Mesenchymal stem cell (in vitro differentiated cells and primary cell): ENCODE data around the gene SLC7A4.

Experiments used
- DNase-seq: peaks from one replicate; pipeline ENCODE4 v3.0.0-alpha.2; 2013
- H2AFZ ChIP-seq: one replicate; pipeline ENCODE4 v1.6.1; 2013; ENCODE audit warnings: low read depth, mild to moderate bottlenecking, control low read depth, inconsistent platforms, low read length, moderate library complexity
- H2AK5ac ChIP-seq: 2 replicates; pipeline ENCODE4 v1.6.1; 2013; ENCODE audit warnings: low read length, moderate library complexity, mild to moderate bottlenecking, inconsistent platforms; ENCODE audit not compliant: severe bottlenecking
- H2BK120ac ChIP-seq: one replicate; pipeline ENCODE4 v1.6.1; 2013; ENCODE audit warnings: low read depth, mild to moderate bottlenecking, inconsistent platforms, low read length, moderate library complexity
- H2BK12ac ChIP-seq, 2 experiments: one replicate each; pipeline ENCODE4 v1.6.1; 2013; ENCODE audit warnings: inconsistent platforms in 2 of 2, low read length in 2 of 2, mild to moderate bottlenecking in 2 of 2, moderate library complexity in 2 of 2, control low read depth in 1 of 2
- H2BK15ac ChIP-seq: one replicate; pipeline ENCODE4 v1.6.1; 2013; ENCODE audit warnings: mild to moderate bottlenecking, low read depth, inconsistent platforms; ENCODE audit not compliant: poor library complexity, severe bottlenecking
- H2BK5ac ChIP-seq: 2 replicates; pipeline ENCODE4 v1.6.1; 2013; ENCODE audit warnings: low read depth, mild to moderate bottlenecking, low read length, control low read depth, inconsistent platforms; ENCODE audit not compliant: poor library complexity, severe bottlenecking
- H3K14ac ChIP-seq, 2 experiments: one replicate each; pipeline ENCODE4 v1.6.1; 2013; ENCODE audit warnings: inconsistent platforms in 2 of 2, low read length in 2 of 2, control low read depth in 1 of 2, mild to moderate bottlenecking in 1 of 2, moderate library complexity in 1 of 2
- H3K18ac ChIP-seq, 2 experiments: one replicate each; pipeline ENCODE4 v1.6.1; 2013; ENCODE audit warnings: inconsistent platforms in 2 of 2, low read length in 2 of 2, control low read depth in 1 of 2, low read depth in 1 of 2, mild to moderate bottlenecking in 1 of 2
- H3K23ac ChIP-seq, 2 experiments: one replicate each; pipeline ENCODE4 v1.6.1; 2013; ENCODE audit warnings: inconsistent platforms in 2 of 2, low read length in 2 of 2, mild to moderate bottlenecking in 2 of 2, moderate library complexity in 2 of 2, control low read depth in 1 of 2
- H3K27ac ChIP-seq: 2 replicates; pipeline ENCODE4 v1.5.1; 2013; ENCODE audit warnings: mild to moderate bottlenecking, moderate library complexity, low read length, control low read depth, inconsistent platforms; ENCODE audit not compliant: poor library complexity, severe bottlenecking
- H3K27me3 ChIP-seq, 2 experiments: 2 replicates each; pipeline versions ENCODE4 v1.6.1 to v1.7.0; 2013; ENCODE audit warnings: low read length in 2 of 2, mild to moderate bottlenecking in 2 of 2, moderate library complexity in 2 of 2, control low read depth in 1 of 2, inconsistent platforms in 1 of 2; ENCODE audit not compliant: control insufficient read depth in 1 of 2, insufficient read depth in 1 of 2
- H3K36me3 ChIP-seq, 2 experiments: 2 replicates each; pipeline versions ENCODE4 v1.6.1 to v1.7.0; 2013; ENCODE audit warnings: low read length in 2 of 2, control low read depth in 1 of 2, inconsistent platforms in 1 of 2, low read depth in 1 of 2, mild to moderate bottlenecking in 1 of 2; ENCODE audit not compliant: insufficient read depth in 2 of 2, control insufficient read depth in 1 of 2
- H3K4ac ChIP-seq, 2 experiments: one replicate each; pipeline ENCODE4 v1.6.1; 2013; ENCODE audit warnings: inconsistent platforms in 2 of 2, low read length in 2 of 2, mild to moderate bottlenecking in 2 of 2, moderate library complexity in 2 of 2, control low read depth in 1 of 2, low read depth in 1 of 2
- H3K4me1 ChIP-seq: 2 replicates; pipeline ENCODE4 v1.6.1; 2013; ENCODE audit warnings: low read depth, low read length, control low read depth; ENCODE audit not compliant: control insufficient read depth, insufficient read depth
- H3K4me2 ChIP-seq: 2 replicates; pipeline ENCODE4 v1.6.1; 2013; ENCODE audit warnings: low read length, mild to moderate bottlenecking, inconsistent platforms; ENCODE audit not compliant: poor library complexity, severe bottlenecking
- H3K4me3 ChIP-seq, 2 experiments: 2 replicates each; pipeline versions ENCODE4 v1.5.1 to v1.7.0; 2013; ENCODE audit warnings: low read length in 2 of 2, mild to moderate bottlenecking in 2 of 2, control low read depth in 1 of 2, low read depth in 1 of 2; ENCODE audit not compliant: insufficient read depth in 1 of 2
- H3K79me1 ChIP-seq: replicated peaks from 2 replicates; pipeline ENCODE4 v1.6.1; 2013; ENCODE audit warnings: mild to moderate bottlenecking, control low read depth, low read length, inconsistent platforms; ENCODE audit not compliant: poor library complexity, severe bottlenecking
- H3K9ac ChIP-seq: 2 replicates; pipeline ENCODE4 v1.7.0; 2013; ENCODE audit warnings: mild to moderate bottlenecking, low read length, moderate library complexity
- H3K9me3 ChIP-seq: 2 replicates; pipeline ENCODE4 v1.7.0; 2013; ENCODE audit warnings: mild to moderate bottlenecking, low read length; ENCODE audit not compliant: control insufficient read depth
- H4K8ac ChIP-seq: one replicate; pipeline ENCODE4 v1.6.1; 2013; ENCODE audit warnings: inconsistent platforms, mild to moderate bottlenecking, low read length, moderate library complexity
- H4K91ac ChIP-seq: one replicate; pipeline ENCODE4 v1.6.1; 2013; ENCODE audit warnings: mild to moderate bottlenecking, low read length, inconsistent platforms
- WGBS: methylation state at CpG from one replicate; pipeline ENCODE4 v1.1.7; 2013; ENCODE audit warnings: mixed read lengths; 5-methylcytosine and 5-hydroxymethylcytosine counted together

SLC7A4 gene

DNA sequence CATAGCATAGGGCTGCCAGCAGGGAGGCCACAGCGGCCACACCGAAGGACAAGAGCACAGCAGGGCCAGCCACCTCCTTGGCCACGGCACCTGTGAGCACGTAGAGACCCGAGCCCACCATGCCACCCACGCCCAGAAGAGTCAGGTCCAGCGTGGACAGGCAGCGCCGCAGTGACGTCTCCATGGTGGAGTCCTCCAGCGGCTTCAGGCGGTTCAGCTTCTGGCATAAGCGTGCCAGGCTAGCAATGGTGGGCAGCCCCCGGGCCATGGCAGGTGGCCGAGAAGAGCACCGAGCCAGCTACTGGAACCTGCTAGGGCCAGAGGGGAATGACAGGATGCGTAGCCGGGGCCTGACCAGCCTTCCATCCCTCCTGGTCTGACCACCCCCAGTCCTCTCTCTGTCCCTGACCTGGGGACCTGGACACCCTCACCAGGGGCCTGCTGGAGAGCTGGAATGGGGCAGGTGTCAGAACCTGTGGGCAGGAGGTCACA, 770 bp downstream of the SLC7A4 start:
- Histone ChIP-seq H3K14ac (no peak overlapping the region), H4K8ac (no peak overlapping the region), H3K9ac (no peak overlapping the region), H3K36me3 (peaks cover 0 to 4% of the 10 kb centered on the region in 2 experiments), H2BK5ac (no peak overlapping the region), H2BK12ac (no peak overlapping the region), H3K23ac (no peak overlapping the region), H3K79me1 (no peaks in the 10 kb centered on the region), H2BK120ac (no peak overlapping the region), H2AK5ac (no peak overlapping the region), H4K91ac (peak overlapping the region; percentile 31), H3K4me2 (peak overlapping the region; percentile 71), H3K18ac (no peak overlapping the region), H2AFZ (no peak overlapping the region), H3K4me1 (peaks cover 23% of the 10 kb centered on the region), H3K27ac (no peak overlapping the region), H3K4ac (no peak overlapping the region), H3K4me3 (no peak overlapping the region), H3K27me3 (peaks cover 36 to 54% of the 10 kb centered on the region in 2 experiments), H3K9me3 (no peaks in the 10 kb centered on the region), H2BK15ac (no peak overlapping the region)
- WGBS = 88% methylated on average over 16 of the region's 18 CpGs
- no peak for DNase-seq

DNA sequence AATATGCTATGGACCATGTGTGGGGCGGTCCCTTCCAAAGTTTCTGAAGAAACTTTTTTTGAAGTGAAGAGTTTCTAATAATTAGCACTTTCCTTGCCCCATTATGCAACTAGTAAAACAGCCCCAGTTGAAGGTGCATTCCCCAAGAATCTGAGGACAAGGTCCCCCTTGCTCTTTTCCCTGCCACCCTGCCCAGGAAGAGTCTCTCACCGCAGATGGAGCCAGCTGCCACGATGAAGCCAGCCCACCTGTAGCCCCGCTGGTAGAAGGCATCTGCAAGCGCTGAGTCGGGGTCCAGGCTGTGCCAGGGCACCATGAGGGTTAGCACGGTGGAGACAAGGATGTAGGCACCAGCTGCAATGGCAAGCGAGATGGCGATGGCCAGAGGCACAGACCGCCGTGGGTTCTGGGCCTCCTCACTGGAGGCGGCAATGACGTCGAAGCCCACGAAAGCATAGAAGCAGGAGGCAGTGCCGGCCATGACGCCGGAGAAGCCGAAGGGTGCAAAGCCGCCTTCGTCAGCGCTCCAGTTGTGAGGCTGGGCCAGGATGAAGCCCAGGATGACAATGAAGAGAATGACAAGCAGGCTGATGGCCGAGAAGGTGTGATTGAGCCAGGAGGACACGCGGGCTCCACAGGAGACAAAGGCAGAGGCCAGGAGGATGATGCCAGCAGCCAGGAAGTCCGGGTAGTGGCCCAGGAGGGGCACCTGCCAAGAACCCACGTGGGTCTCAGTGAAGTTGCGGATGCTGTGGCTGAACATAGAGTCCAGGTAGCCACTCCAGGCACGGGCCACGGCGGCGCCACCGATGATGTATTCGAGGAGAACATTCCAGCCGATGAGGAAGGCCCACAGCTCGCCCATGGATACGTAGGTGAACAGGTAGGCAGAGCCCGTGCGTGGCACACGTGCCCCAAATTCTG, 1.5 kb downstream of the SLC7A4 start:
- Histone ChIP-seq H2BK12ac (no peak overlapping the region), H3K4ac (no peak overlapping the region), H4K91ac (peak overlapping the region; percentile 52), H4K8ac (no peak overlapping the region), H3K18ac (no peak overlapping the region), H2BK120ac (no peak overlapping the region), H3K4me2 (no peak overlapping the region), H2BK5ac (no peak overlapping the region), H3K79me1 (no peaks in the 10 kb centered on the region), H3K27ac (no peak overlapping the region), H2AK5ac (no peak overlapping the region), H3K27me3 (peaks cover 36 to 58% of the 10 kb centered on the region in 2 experiments), H3K9ac (no peak overlapping the region), H3K14ac (no peak overlapping the region), H2BK15ac (no peak overlapping the region), H3K36me3 (peaks cover 0 to 4% of the 10 kb centered on the region in 2 experiments), H3K4me1 (peaks cover 23% of the 10 kb centered on the region), H3K23ac (no peak overlapping the region), H2AFZ (no peak overlapping the region), H3K4me3 (no peak overlapping the region), H3K9me3 (no peaks in the 10 kb centered on the region)
- WGBS = 95% methylated on average over 39 of the region's 40 CpGs
- DNase-seq = no peak

DNA sequence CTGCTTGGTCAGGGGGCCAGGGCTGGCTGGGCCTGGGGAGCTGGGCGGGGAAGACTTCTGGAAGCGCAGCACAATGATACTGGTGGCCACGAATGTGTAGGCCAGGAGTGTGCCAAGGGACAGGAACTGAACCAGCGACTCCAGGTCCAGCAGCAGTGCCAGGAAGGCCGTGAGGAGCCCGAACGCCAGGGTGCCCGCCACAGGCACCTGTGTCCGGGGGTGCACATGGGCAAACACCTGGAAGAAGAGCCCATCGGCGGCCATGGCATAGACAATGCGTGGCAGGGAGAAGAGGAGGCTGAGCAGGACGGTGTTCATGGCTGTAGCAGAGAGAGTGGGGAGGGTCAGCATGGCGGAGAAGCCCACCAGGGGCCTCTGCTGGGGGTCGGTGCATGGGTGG, 2.3 kb downstream of the SLC7A4 start:
- Histone ChIP-seq H3K18ac (no peak overlapping the region), H3K79me1 (no peaks in the 10 kb centered on the region), H3K14ac (no peak overlapping the region), H3K27ac (no peak overlapping the region), H2BK15ac (no peak overlapping the region), H2AK5ac (no peak overlapping the region), H3K4me2 (no peak overlapping the region), H2BK12ac (no peak overlapping the region), H2BK120ac (no peak overlapping the region), H4K8ac (no peak overlapping the region), H4K91ac (no peak overlapping the region), H3K27me3 (peaks cover 36 to 58% of the 10 kb centered on the region in 2 experiments), H3K4ac (no peak overlapping the region), H2AFZ (no peak overlapping the region), H3K23ac (no peak overlapping the region), H3K9me3 (no peaks in the 10 kb centered on the region), H3K4me3 (no peak overlapping the region), H3K9ac (no peak overlapping the region), H2BK5ac (no peak overlapping the region), H3K4me1 (peaks cover 23% of the 10 kb centered on the region), H3K36me3 (peaks cover 0 to 4% of the 10 kb centered on the region in 2 experiments)
- 90% methylated on average over 15 of the region's 15 CpGs for WGBS
- no peak for DNase-seq

DNA sequence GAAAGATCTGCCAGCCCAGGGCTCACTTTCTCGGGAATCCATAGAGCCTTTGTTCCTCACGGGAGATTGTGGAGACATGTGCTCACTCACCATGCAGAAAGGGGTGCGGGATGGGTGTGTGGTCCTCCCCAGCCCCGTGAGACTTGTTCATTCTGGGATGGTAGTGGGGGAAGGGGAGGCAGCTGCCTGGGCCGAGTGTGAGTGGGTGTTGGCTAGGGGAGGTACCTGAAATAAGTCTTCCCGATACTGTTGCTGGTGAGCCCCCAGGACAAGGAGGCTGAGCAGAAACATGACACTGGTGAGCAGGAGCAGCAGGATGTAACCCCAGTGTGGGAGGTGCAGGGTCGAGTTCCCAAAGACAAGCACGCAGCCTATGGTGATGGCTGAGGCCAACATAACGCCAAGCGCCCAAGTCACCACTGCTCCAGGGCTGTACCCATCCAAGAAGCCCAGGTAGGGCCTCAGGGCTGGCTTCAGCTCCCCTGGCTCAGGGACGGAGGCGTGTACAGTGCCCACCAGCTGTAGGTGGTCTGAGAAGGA, 2.8 kb downstream of the SLC7A4 start:
- Histone ChIP-seq H2AK5ac (no peak overlapping the region), H2BK5ac (no peak overlapping the region), H3K23ac (no peak overlapping the region), H3K36me3 (peaks cover 0 to 4% of the 10 kb centered on the region in 2 experiments), H3K4ac (no peak overlapping the region), H2BK15ac (no peak overlapping the region), H3K27ac (no peak overlapping the region), H3K14ac (peak overlapping the region in 1 of 2 experiments; percentile 50), H2AFZ (no peak overlapping the region), H3K9me3 (no peaks in the 10 kb centered on the region), H3K79me1 (no peaks in the 10 kb centered on the region), H2BK120ac (no peak overlapping the region), H4K8ac (no peak overlapping the region), H3K9ac (no peak overlapping the region), H3K4me2 (no peak overlapping the region), H3K27me3 (peaks cover 36 to 58% of the 10 kb centered on the region in 2 experiments), H3K18ac (no peak overlapping the region), H4K91ac (peak overlapping the region; percentile 36), H3K4me1 (peaks cover 23% of the 10 kb centered on the region), H3K4me3 (no peak overlapping the region), H2BK12ac (no peak overlapping the region)
- no peak for DNase-seq
- WGBS = 85% methylated on average over 12 of the region's 12 CpGs
